Measurements from ENCODE around the gene ZBTB49.
A peak's percentile ranks its signal among the peaks of the same experiment; 100 is the strongest.
"Not testable (repeated sequence)": the region's sequence is repeated elsewhere in the genome, so short reads cannot be mapped to it uniquely, and the experiment has no call there.

ZBTB49 gene

DNA sequence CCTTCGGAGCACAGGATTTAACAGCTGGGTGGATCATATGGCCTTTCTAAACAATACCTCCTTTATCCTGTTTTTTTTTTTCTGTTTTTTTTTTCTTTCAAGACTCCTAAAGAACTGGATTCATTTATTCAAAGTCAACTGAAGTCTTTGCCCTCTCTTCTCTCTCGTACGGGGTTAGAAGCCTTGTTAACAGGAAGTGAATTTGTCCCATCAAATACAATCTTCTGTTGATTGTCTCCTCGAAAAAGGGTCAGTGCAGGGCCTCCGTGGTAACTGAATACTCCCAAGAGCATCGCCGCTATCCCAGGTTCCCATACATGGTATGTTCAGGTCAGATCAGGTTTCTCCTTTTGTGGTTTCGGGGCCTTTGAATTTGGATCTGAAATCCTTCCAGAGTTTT, 40.2 kb upstream of the ZBTB49 start:
- ChIA-PET CTCF (interaction anchor here (1.3 to 4.1 kb wide), 3 partner anchors 19 to 87 kb away, joined by 3 to 17 read pairs (median 12); no protein-coding TSS in a partner anchor), POLR2A (no interaction called here)
- TF ChIP-seq, protein P1, sequence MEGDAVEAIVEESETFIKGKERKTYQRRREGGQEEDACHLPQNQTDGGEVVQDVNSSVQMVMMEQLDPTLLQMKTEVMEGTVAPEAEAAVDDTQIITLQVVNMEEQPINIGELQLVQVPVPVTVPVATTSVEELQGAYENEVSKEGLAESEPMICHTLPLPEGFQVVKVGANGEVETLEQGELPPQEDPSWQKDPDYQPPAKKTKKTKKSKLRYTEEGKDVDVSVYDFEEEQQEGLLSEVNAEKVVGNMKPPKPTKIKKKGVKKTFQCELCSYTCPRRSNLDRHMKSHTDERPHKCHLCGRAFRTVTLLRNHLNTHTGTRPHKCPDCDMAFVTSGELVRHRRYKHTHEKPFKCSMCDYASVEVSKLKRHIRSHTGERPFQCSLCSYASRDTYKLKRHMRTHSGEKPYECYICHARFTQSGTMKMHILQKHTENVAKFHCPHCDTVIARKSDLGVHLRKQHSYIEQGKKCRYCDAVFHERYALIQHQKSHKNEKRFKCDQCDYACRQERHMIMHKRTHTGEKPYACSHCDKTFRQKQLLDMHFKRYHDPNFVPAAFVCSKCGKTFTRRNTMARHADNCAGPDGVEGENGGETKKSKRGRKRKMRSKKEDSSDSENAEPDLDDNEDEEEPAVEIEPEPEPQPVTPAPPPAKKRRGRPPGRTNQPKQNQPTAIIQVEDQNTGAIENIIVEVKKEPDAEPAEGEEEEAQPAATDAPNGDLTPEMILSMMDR (IDR thresholded peaks at IDR 0.05; ENCODE audit: control extremely low read depth, extremely low read depth, low read depth, missing control alignments): no peak
- no peak for DNase-seq (ENCODE audit: extremely low spot score)

DNA sequence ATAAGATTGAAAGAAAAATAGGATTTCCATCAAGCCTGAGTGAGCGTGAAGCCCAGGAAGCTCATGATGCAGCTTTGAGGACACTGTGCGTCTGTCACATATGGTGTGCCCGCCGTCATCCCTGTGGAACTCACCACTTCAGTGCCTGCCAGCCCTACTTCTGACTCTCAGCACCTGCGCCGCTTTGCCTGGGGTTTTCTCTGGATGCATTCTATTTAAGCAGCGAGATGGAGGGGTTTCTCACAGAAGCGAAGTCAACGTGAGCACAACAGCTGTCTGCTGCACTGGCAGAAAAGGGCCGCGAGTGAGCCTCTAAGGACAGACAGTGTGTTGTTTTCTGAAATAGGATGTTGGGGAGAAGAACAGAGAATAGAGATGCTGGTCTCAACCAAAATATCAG, 35.9 kb upstream of the ZBTB49 start:
- no peak for DNase-seq (ENCODE audit: extremely low spot score)
- ChIA-PET POLR2A (no interaction called here), CTCF (interaction anchor here (1.4 to 1.8 kb wide), 4 partner anchors 14 to 82 kb away, joined by 3 to 6 read pairs (median 4); no protein-coding TSS in a partner anchor)
- TF ChIP-seq, protein P1 (IDR thresholded peaks at IDR 0.05; ENCODE audit: control extremely low read depth, extremely low read depth, low read depth, missing control alignments): no peak

DNA sequence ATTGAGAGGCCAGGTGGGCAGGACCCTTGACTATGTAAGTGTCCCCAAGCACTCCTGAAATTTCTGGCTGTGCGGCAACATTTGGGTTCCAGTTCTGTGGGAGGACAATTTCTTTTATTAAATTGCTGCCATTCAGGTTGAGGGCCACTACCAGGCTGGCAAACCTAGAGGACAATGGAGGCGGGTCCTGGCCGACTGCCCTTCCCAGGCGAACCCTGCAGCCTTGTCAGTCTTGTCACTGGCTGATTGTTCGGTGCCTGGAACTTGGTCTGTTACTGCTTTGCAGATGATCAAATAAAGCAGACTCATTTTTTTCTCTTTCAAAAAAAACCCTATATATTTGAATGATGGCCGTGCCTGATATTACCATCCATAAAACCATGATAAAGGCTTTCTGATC, 35.4 kb upstream of the ZBTB49 start:
- DNase-seq (ENCODE audit: extremely low spot score): no peak
- TF ChIP-seq, protein P1 (IDR thresholded peaks at IDR 0.05; ENCODE audit: control extremely low read depth, extremely low read depth, low read depth, missing control alignments): no peak
- ChIA-PET CTCF (interaction anchor here (1.3 to 1.8 kb wide), 5 partner anchors 13 to 81 kb away, joined by 3 to 6 read pairs (median 4); no protein-coding TSS in a partner anchor), POLR2A (no interaction called here)

DNA sequence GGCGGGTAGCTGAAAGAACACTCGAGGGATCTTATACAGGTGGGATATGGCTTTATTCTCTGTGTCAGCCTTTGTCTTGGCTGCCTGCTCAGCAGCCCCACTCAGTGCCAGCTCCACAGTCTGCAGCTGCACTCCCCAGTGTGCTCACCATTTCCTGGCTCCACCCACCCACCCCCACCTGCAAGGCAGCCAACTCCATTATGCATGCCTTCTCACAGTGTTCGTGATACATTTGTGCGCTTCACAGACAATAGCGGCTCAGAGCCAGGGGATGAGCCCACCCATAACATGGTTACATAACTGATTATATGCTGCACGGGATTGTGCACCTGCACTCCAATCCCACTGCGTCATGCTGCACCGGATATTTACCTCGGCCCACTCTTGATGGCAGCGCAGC, 33.3 kb upstream of the ZBTB49 start:
- ChIA-PET POLR2A (no interaction called here), CTCF (interaction anchor here (0.9 to 1.1 kb wide), 2 partner anchors 9 to 82 kb away, joined by 3 to 5 read pairs; partner anchors contain the start of gene TMEM128)
- TF ChIP-seq, protein P1 (IDR thresholded peaks at IDR 0.05; ENCODE audit: control extremely low read depth, extremely low read depth, low read depth, missing control alignments): no peak
- no peak for DNase-seq (ENCODE audit: extremely low spot score)

DNA sequence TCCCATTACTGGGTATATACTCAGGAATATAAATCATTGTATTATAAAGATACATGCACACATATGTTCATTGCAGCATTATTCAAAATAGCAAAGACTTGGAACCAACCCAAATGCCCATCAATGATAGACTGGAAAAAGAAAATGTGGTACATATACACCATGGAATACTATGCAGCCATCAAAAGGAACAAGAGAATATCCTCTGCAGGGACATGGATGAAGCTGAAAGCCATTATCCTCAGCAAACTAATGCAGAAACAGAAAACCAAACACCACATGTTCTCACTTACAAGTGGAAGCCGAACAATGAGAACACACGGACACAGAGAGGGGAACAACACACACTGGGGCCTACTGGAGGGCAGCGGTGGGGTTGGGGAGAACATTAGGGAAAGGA, 32.3 kb upstream of the ZBTB49 start:
- POLR2A ChIA-PET; DNase-seq (ENCODE audit: extremely low spot score): not testable (repeated sequence)
- CTCF ChIA-PET: interaction anchor here (1.6 kb wide), 1 partner anchor 80 kb away, joined by 5 read pairs; no protein-coding TSS in a partner anchor

DNA sequence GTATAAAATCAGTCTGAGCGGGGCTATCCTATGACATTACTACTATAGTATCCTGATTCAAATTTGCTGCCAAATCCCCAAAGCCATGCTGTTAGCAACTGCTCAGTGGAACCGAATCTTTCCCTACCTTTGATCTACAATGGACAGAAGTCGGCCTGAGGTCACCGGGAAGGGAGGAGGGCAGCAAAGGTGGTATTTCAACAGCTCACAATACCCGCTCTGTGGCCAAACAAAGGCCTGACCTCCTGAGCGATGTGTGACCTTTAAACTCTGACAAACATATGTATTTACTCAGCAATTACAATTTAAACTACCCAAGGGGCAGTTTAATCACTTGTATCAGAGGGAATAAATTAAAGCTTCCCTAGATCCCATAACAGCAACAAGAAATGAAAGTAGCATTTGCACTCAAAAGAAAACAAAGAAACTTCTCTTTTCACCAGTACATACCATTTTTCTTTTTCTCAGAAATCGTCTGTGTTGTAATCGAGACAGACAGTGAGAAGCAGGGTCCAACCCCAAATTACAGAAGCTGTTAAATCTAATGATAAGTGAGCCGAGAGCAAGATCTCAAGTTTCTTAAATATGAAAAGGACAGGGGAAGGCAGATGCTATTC, 30.5 kb upstream of the ZBTB49 start:
- CTCF ChIA-PET: interaction anchor here (0.8 to 3.4 kb wide), 11 partner anchors 8 to 172 kb away, joined by 3 to 16 read pairs (median 5); partner anchors contain the start of gene TMEM128
- DNase-seq (ENCODE audit: extremely low spot score): no peak
- POLR2A ChIA-PET: no interaction called here
- TF ChIP-seq, protein P1 (IDR thresholded peaks at IDR 0.05; ENCODE audit: control extremely low read depth, extremely low read depth, low read depth, missing control alignments): no peak

DNA sequence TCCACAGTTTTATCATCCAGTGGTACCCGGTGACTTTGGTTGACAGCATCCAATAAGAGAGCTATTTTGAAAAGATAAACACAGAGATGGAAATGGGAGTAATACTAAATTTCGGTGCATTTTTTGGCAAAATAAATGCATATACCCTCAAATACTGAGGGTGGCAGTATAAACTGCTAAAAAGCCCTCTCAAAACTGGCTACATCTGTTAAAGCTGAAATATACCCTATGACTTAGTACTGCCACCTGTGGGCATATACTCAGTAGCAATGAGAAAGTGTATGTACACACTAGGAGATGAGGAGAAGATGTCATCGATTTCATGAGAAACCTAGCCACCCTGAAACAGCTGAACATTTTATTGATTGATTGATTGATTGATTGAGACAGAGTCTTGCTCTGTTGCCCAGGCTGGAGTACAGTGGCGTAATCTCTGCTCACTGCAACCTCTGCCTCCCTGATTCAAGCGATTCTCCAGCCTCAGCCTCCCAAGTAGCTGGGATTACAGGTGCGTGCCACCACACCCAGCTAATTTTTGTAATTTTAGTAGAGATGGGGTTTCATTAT, 29.8 kb upstream of the ZBTB49 start:
- TF ChIP-seq, protein P1 (IDR thresholded peaks at IDR 0.05; ENCODE audit: control extremely low read depth, extremely low read depth, low read depth, missing control alignments): peak; percentile 16
- CTCF ChIA-PET: interaction anchor here (0.8 to 3.4 kb wide), 10 partner anchors 8 to 171 kb away, joined by 3 to 16 read pairs (median 4); partner anchors contain the start of gene TMEM128
- peak; percentile 50 for DNase-seq (ENCODE audit: extremely low spot score)
- POLR2A ChIA-PET: no interaction called here

Data from GM10248 (cell line).